Measurements from ENCODE around the gene HIBADH. TPM values are rescaled to one million over a fixed set of nuclear protein-coding genes. Genes with fewer than 3 reads are reported as not detected.

HIBADH gene
- total and polyA plus RNA-seq, 12 donors = 24.7 to 94.0 (median 77.7) TPM

- WGBS, 2 donors = 60 to 74% methylated on average over 1 of the region's 1 CpG
These were observed 27.0 kb downstream of the HIBADH start for GRCh38 chr7:27635728-27636127.

GRCh38 chr7:27634671-27635493 is 27.8 kb downstream of the HIBADH start:
- TF ChIP-seq, protein P1, sequence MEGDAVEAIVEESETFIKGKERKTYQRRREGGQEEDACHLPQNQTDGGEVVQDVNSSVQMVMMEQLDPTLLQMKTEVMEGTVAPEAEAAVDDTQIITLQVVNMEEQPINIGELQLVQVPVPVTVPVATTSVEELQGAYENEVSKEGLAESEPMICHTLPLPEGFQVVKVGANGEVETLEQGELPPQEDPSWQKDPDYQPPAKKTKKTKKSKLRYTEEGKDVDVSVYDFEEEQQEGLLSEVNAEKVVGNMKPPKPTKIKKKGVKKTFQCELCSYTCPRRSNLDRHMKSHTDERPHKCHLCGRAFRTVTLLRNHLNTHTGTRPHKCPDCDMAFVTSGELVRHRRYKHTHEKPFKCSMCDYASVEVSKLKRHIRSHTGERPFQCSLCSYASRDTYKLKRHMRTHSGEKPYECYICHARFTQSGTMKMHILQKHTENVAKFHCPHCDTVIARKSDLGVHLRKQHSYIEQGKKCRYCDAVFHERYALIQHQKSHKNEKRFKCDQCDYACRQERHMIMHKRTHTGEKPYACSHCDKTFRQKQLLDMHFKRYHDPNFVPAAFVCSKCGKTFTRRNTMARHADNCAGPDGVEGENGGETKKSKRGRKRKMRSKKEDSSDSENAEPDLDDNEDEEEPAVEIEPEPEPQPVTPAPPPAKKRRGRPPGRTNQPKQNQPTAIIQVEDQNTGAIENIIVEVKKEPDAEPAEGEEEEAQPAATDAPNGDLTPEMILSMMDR (IDR thresholded peaks at IDR 0.05) = no peak
- peak in 1 of 8 donors; percentile 31 for ATAC-seq
- no peak for DNase-seq
- Histone ChIP-seq H3K27me3 (no peaks in the 10 kb centered on the region), H3K27ac (no peak overlapping the region), H3K4me1 (peaks cover 0 to 25% (median 16%) of the 10 kb centered on the region in 9 donors), H3K9me3 (no peaks in the 10 kb centered on the region), H3K4me3 (no peak overlapping the region), H3K36me3 (peaks cover 0 to 24% (median 0%) of the 10 kb centered on the region in 9 donors)
- 74 to 80% methylated on average over 3 of the region's 3 CpGs for WGBS, 2 donors
- intact Hi-C loops (cut with DNase I) = no loop called here

More at GRCh38 chr7:27635728-27636127, 27.0 kb downstream of the HIBADH start:
- Histone ChIP-seq H3K27ac (no peak overlapping the region), H3K36me3 (peaks cover 0 to 15% (median 0%) of the 10 kb centered on the region in 9 donors), H3K4me3 (no peak overlapping the region), H3K27me3 (no peaks in the 10 kb centered on the region), H3K9me3 (no peaks in the 10 kb centered on the region), H3K4me1 (peaks cover 0 to 29% (median 20%) of the 10 kb centered on the region in 9 donors)
- TF ChIP-seq, protein P1 (IDR thresholded peaks at IDR 0.05) = no peak
- no peak for ATAC-seq
- intact Hi-C loops (cut with DNase I) = no loop called here
- DNase-seq = no peak

GRCh38 chr7:27633062-27633461 is 29.6 kb downstream of the HIBADH start:
- 78 to 87% methylated on average over 6 of the region's 6 CpGs for WGBS, 2 donors
- H3K9me3 ChIP-seq = no peaks in the 10 kb centered on the region
- TF ChIP-seq, protein P1 (IDR thresholded peaks at IDR 0.05) = no peak
- peaks cover 0 to 41% (median 0%) of the 10 kb centered on the region in 9 donors for H3K36me3 ChIP-seq
- no peaks in the 10 kb centered on the region for H3K27me3 ChIP-seq
- ATAC-seq (no peak), DNase-seq (no peak)
- intact Hi-C loops (cut with DNase I) = no loop called here
- H3K4me1 ChIP-seq = peaks cover 0 to 25% (median 16%) of the 10 kb centered on the region in 9 donors
- H3K27ac ChIP-seq = no peak overlapping the region
- no peak overlapping the region for H3K4me3 ChIP-seq

GRCh38 chr7:27631391-27631790 is 31.3 kb downstream of the HIBADH start:
- no peak for ATAC-seq

More at GRCh38 chr7:27631391-27631790, 31.3 kb downstream of the HIBADH start:
- DNase-seq = no peak
- TF ChIP-seq, protein P1 (IDR thresholded peaks at IDR 0.05) = no peak
- no peaks in the 10 kb centered on the region for H3K27me3 ChIP-seq
- intact Hi-C loops (cut with DNase I) = no loop called here
- no peaks in the 10 kb centered on the region for H3K9me3 ChIP-seq
- no peak overlapping the region for H3K4me3 ChIP-seq
- WGBS, 2 donors = 75 to 78% methylated on average over 1 of the region's 1 CpG
- peaks cover 0 to 49% (median 0%) of the 10 kb centered on the region in 9 donors for H3K36me3 ChIP-seq
- peaks cover 0 to 19% (median 13%) of the 10 kb centered on the region in 9 donors for H3K4me1 ChIP-seq
- H3K27ac ChIP-seq = no peak overlapping the region

Measured in heart right ventricle (tissue), 16 donors.